Panc1 (cell line): ENCODE results near the gene CCN6. TPM values are rescaled to one million over a fixed set of nuclear protein-coding genes. Genes with fewer than 3 reads are reported as not detected.

Experiments used
- ATAC-seq: fragments of 200-7000 bp; cut with Tn5 transposase; 2 replicates; pipeline ENCODE4 v1.9.1; 2020; ENCODE audit warnings: mild to moderate bottlenecking, moderate library complexity
- BruUV-seq: library from RNA; stranded (reverse); fragments of 400-500 nt; replicated peaks from 2 replicates; lab custom pipeline; 2021; lab: Mats Ljungman, UMichigan
- CTCF ChIA-PET: fragments of 300-600 bp; sonication (Branson Sonifier 250); formaldehyde crosslinking; loops from one replicate; lab custom pipeline; 2022; ENCODE audit warnings: antibody characterized with exemption; lab: Charles Lee
- POLR2A ChIA-PET: fragments of 300-600 bp; sonication (Branson Sonifier 250); formaldehyde crosslinking; loops from one replicate; lab custom pipeline; 2022; ENCODE audit warnings: antibody characterized with exemption; lab: Charles Lee
- DNase-seq: peaks from one replicate; pipeline ENCODE4 v3.0.0-alpha.2; 2010; ENCODE audit warnings: low read depth, low spot score
- H3K27ac ChIP-seq: 2 replicates; pipeline ENCODE4 v1.5.1; 2011; ENCODE audit warnings: mild to moderate bottlenecking, low read length, inconsistent platforms
- H3K27me3 ChIP-seq: fragments of 200-500 bp; sonication (Bioruptor generic); 2 replicates; pipeline ENCODE4 v1.6.0; 2014; ENCODE audit warnings: low read length, inconsistent platforms; ENCODE audit not compliant: control insufficient read depth, insufficient read depth
- H3K36me3 ChIP-seq: fragments of 200-500 bp; sonication (Bioruptor generic); 2 replicates; pipeline ENCODE4 v1.5.1; 2014; ENCODE audit warnings: inconsistent platforms, mild to moderate bottlenecking, low read length, moderate library complexity; ENCODE audit not compliant: control insufficient read depth, insufficient read depth
- H3K4me1 ChIP-seq: 2 replicates; pipeline ENCODE4 v1.5.1; 2011; ENCODE audit warnings: inconsistent platforms, mild to moderate bottlenecking, low read length, moderate library complexity; ENCODE audit not compliant: control insufficient read depth, insufficient read depth
- H3K4me3 ChIP-seq, 2 experiments: 2 replicates each; pipeline ENCODE4 v1.5.1; 2011 to 2012; ENCODE audit warnings: low read depth in 2 of 2, low read length in 2 of 2, mild to moderate bottlenecking in 2 of 2, inconsistent platforms in 1 of 2, moderate library complexity in 1 of 2
- H3K9me3 ChIP-seq: fragments of 200-500 bp; sonication (Bioruptor generic); 2 replicates; pipeline ENCODE4 v1.5.1; 2014; ENCODE audit warnings: low read depth, mild to moderate bottlenecking, inconsistent platforms, low read length, moderate library complexity; ENCODE audit not compliant: control insufficient read depth, insufficient read depth
- CTCF ChIP-seq: fragments of 450-650 bp; IDR thresholded peaks from 2 replicates; pipeline ENCODE4 v1.5.1; 2017; ENCODE audit warnings: mild to moderate bottlenecking
- POLR2AphosphoS5 ChIP-seq: IDR thresholded peaks from 2 replicates; pipeline ENCODE4 v1.6.1; 2012; ENCODE audit warnings: mild to moderate bottlenecking, low read depth, low read length, moderate library complexity
- SIN3A ChIP-seq: IDR thresholded peaks from 2 replicates; pipeline ENCODE4 v1.6.1; 2012; ENCODE audit warnings: low read depth, mild to moderate bottlenecking, low read length, moderate library complexity, borderline replicate concordance; ENCODE audit not compliant: insufficient read depth
- TCF7L2 ChIP-seq: IDR thresholded peaks from 2 replicates; pipeline ENCODE4 v1.6.1; 2011; ENCODE audit warnings: mild to moderate bottlenecking, low read depth, low read length, inconsistent platforms
- in situ Hi-C: cut with HindIII; loops from 2 replicates; pipeline ENCODE4 v1.10.0; 2016; ENCODE audit warnings: low sequenced_read_pairs, low pct_unique_long_range_greater_than_20kb
- intact Hi-C: fragments of 100-400 bp; cut with micrococcal nuclease; formaldehyde crosslinking; loops from one replicate; pipeline ENCODE4 v1.10.0; 2022; ENCODE audit not compliant: unreplicated experiment
- total RNA-seq: library from RNA; stranded (reverse); gene quantifications from one replicate; pipeline ENCODE4 v1.2.1, GENCODE V29; 2021; ENCODE audit not compliant: unreplicated experiment
- TF ChIP-seq, protein P1 (sequence below), 2 experiments: IDR thresholded peaks; 2 replicates each; pipeline ENCODE4 v1.6.1; 2011 to 2012; ENCODE audit warnings: low read depth in 2 of 2, control low read depth in 1 of 2, low read length in 1 of 2, mild to moderate bottlenecking in 1 of 2, moderate library complexity in 1 of 2; ENCODE audit not compliant: insufficient read depth in 1 of 2

CCN6 gene
- total RNA-seq, 1 experiment from 2014 or later: 3.0 TPM

DNA sequence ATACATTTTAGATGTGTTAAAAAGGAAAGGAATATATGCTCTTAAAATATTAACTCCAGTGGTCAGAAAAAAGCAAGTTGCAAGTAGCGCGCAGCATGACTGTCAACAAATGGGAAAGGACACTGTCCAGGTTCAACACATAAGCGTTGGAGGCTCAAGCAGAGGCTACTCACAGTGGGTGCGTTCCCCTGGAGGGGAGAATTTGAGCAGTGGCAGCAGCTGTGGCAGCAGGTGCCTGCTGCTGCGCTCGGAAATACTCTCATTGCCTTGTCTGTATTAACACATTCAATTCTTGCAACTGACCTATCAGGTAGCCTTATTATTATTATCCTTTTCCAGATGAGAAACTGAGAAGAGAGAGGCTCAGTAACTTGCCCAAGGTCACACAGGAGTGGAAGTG lies 21.9 kb upstream of the CCN6 start:
- Histone ChIP-seq H3K4me3 (no peak overlapping the region), H3K4me1 (no peaks in the 10 kb centered on the region), H3K9me3 (no peaks in the 10 kb centered on the region), H3K27ac (no peak overlapping the region), H3K27me3 (peaks cover 16% of the 10 kb centered on the region), H3K36me3 (no peaks in the 10 kb centered on the region)
- intact Hi-C loops (no loop called here), in situ Hi-C loops (no loop called here)
- BruUV-seq: no TSS peak
- ChIA-PET POLR2A (no interaction called here), CTCF (no interaction called here)
- DNase-seq: no peak
- no peak for ATAC-seq
- TF ChIP-seq CTCF (no peak), POLR2AphosphoS5 (no peak), SIN3A (no peak), TCF7L2 (no peak)
- TF ChIP-seq, protein P1, sequence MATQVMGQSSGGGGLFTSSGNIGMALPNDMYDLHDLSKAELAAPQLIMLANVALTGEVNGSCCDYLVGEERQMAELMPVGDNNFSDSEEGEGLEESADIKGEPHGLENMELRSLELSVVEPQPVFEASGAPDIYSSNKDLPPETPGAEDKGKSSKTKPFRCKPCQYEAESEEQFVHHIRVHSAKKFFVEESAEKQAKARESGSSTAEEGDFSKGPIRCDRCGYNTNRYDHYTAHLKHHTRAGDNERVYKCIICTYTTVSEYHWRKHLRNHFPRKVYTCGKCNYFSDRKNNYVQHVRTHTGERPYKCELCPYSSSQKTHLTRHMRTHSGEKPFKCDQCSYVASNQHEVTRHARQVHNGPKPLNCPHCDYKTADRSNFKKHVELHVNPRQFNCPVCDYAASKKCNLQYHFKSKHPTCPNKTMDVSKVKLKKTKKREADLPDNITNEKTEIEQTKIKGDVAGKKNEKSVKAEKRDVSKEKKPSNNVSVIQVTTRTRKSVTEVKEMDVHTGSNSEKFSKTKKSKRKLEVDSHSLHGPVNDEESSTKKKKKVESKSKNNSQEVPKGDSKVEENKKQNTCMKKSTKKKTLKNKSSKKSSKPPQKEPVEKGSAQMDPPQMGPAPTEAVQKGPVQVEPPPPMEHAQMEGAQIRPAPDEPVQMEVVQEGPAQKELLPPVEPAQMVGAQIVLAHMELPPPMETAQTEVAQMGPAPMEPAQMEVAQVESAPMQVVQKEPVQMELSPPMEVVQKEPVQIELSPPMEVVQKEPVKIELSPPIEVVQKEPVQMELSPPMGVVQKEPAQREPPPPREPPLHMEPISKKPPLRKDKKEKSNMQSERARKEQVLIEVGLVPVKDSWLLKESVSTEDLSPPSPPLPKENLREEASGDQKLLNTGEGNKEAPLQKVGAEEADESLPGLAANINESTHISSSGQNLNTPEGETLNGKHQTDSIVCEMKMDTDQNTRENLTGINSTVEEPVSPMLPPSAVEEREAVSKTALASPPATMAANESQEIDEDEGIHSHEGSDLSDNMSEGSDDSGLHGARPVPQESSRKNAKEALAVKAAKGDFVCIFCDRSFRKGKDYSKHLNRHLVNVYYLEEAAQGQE (IDR thresholded peaks at IDR 0.05; ENCODE audit: insufficient read depth in 1 of 2, low read depth in 2 of 2, low read length in 1 of 2): no peak

GRCh38 chr6:112032728-112033127 lies 21.2 kb upstream of the CCN6 start:
- ChIA-PET POLR2A (interaction anchor here (0.5 kb wide), 1 partner anchor 792 kb away, joined by 5 read pairs; no protein-coding TSS in a partner anchor), CTCF (no interaction called here)
- Histone ChIP-seq H3K27ac (no peak overlapping the region), H3K4me1 (peaks cover 4% of the 10 kb centered on the region; the same call in 1 of the 2 replicates), H3K9me3 (no peaks in the 10 kb centered on the region), H3K27me3 (peaks cover 16% of the 10 kb centered on the region), H3K36me3 (no peaks in the 10 kb centered on the region), H3K4me3 (no peak overlapping the region)
- no TSS peak for BruUV-seq
- no peak for DNase-seq
- no peak for TF ChIP-seq POLR2AphosphoS5
- no peak for TF ChIP-seq CTCF
- TF ChIP-seq, protein P1 (IDR thresholded peaks at IDR 0.05; ENCODE audit: insufficient read depth in 1 of 2, low read depth in 2 of 2, low read length in 1 of 2): no peak
- TF ChIP-seq TCF7L2: no peak
- TF ChIP-seq SIN3A: no peak
- in situ Hi-C loops (no loop called here), intact Hi-C loops (no loop called here)
- ATAC-seq: no peak
